Subcutaneous abdominal adipose tissue (tissue), 5 donors: ENCODE measurements around the gene PLA2G2E.

Source experiments
- H3K27ac ChIP-seq: one replicate; pipeline ENCODE4 v1.7.0; 2013; ENCODE audit warnings: low read depth, mild to moderate bottlenecking, inconsistent platforms, low read length, moderate library complexity
- H3K27me3 ChIP-seq, 5 donors: one replicate each; pipeline ENCODE4 v1.7.0; 2013; ENCODE audit warnings: low read length in 5 of 5, inconsistent platforms in 1 of 5; ENCODE audit not compliant: control insufficient read depth in 5 of 5, insufficient read depth in 4 of 5
- H3K36me3 ChIP-seq, 5 donors: one replicate each; pipeline ENCODE4 v1.7.0; 2013; ENCODE audit warnings: low read length in 5 of 5; ENCODE audit not compliant: control insufficient read depth in 5 of 5, insufficient read depth in 5 of 5
- H3K4me1 ChIP-seq, 5 donors: one replicate each; pipeline ENCODE4 v1.7.0; 2013; ENCODE audit warnings: low read length in 5 of 5, mild to moderate bottlenecking in 3 of 5, moderate library complexity in 1 of 5; ENCODE audit not compliant: control insufficient read depth in 5 of 5, insufficient read depth in 5 of 5
- H3K4me3 ChIP-seq, 5 donors: one replicate each; pipeline ENCODE4 v1.7.0; 2013; ENCODE audit warnings: low read length in 5 of 5, low read depth in 1 of 5
- H3K9ac ChIP-seq, 5 donors: one replicate each; pipeline ENCODE4 v1.7.0; 2013; ENCODE audit warnings: low read length in 5 of 5, mild to moderate bottlenecking in 4 of 5, moderate library complexity in 3 of 5
- H3K9me3 ChIP-seq, 5 donors: one replicate each; pipeline ENCODE4 v1.7.0; 2013; ENCODE audit warnings: low read length in 5 of 5; ENCODE audit not compliant: control insufficient read depth in 5 of 5
- donor health status: healthy.
- donor health status: healthy.
- donor health status: healthy.
- donor health status: healthy.
- donor health status: healthy.

Gene PLA2G2E

GRCh38 chr1:19923137-19923952 lies at the start of gene PLA2G2E:
Gene PLA2G2E (minus strand): TSS chr1:19923617. CDS start chr1:19923559, 58 bp downstream.
- Histone ChIP-seq H3K36me3 (no peaks in the 10 kb centered on the region), H3K27me3 (peaks cover 0 to 11% (median 6%) of the 10 kb centered on the region in 5 donors), H3K9ac (no peak within 1 kb of the TSS), H3K9me3 (no peaks in the 10 kb centered on the region), H3K4me3 (no peak within 1 kb of the TSS), H3K27ac (no peak within 1 kb of the TSS), H3K4me1 (no peaks in the 10 kb centered on the region)

- H3K9me3 ChIP-seq, result no peaks in the 10 kb centered on the region
- H3K27me3 ChIP-seq, result peaks cover 3 to 15% (median 6%) of the 10 kb centered on the region in 5 donors
- H3K9ac ChIP-seq, result no peak overlapping the region
- peaks cover 0 to 14% (median 5%) of the 10 kb centered on the region in 5 donors for H3K4me1 ChIP-seq
- no peaks in the 10 kb centered on the region for H3K36me3 ChIP-seq
- no peak overlapping the region for H3K27ac ChIP-seq
- H3K4me3 ChIP-seq, result no peak overlapping the region
Measured at GRCh38 chr1:19971664-19972063, 48.2 kb upstream of the PLA2G2E start.

- Histone ChIP-seq H3K27ac (no peak overlapping the region), H3K4me3 (no peak overlapping the region), H3K4me1 (peaks cover 0 to 9% (median 5%) of the 10 kb centered on the region in 5 donors), H3K27me3 (peaks cover 3 to 12% (median 6%) of the 10 kb centered on the region in 5 donors), H3K9me3 (no peaks in the 10 kb centered on the region), H3K36me3 (no peaks in the 10 kb centered on the region), H3K9ac (no peak overlapping the region)
Measured at GRCh38 chr1:19969898-19970660, 46.7 kb upstream of the PLA2G2E start.

- Histone ChIP-seq H3K9ac (no peak overlapping the region), H3K27ac (no peak overlapping the region)
Measured at GRCh38 chr1:19967808-19968207, 44.4 kb upstream of the PLA2G2E start.

GRCh38 chr1:19964542-19964941 lies 41.1 kb upstream of the PLA2G2E start:
- Histone ChIP-seq H3K4me1 (peaks cover 0 to 5% (median 5%) of the 10 kb centered on the region in 5 donors), H3K36me3 (no peaks in the 10 kb centered on the region), H3K27ac (no peak overlapping the region), H3K27me3 (peaks cover 0 to 15% (median 4%) of the 10 kb centered on the region in 5 donors), H3K9me3 (peaks cover 0 to 6% (median 0%) of the 10 kb centered on the region in 5 donors), H3K9ac (no peak overlapping the region), H3K4me3 (no peak overlapping the region)

More at GRCh38 chr1:19967808-19968207, 44.4 kb upstream of the PLA2G2E start:
- Histone ChIP-seq H3K4me3 (no peak overlapping the region), H3K27me3 (peaks cover 3 to 12% (median 6%) of the 10 kb centered on the region in 5 donors), H3K36me3 (no peaks in the 10 kb centered on the region), H3K9me3 (peaks cover 0 to 6% (median 0%) of the 10 kb centered on the region in 5 donors), H3K4me1 (peaks cover 0 to 9% (median 5%) of the 10 kb centered on the region in 5 donors)

GRCh38 chr1:19963636-19964035 lies 40.2 kb upstream of the PLA2G2E start:
- Histone ChIP-seq H3K9ac (no peak overlapping the region), H3K9me3 (peaks cover 0 to 6% (median 0%) of the 10 kb centered on the region in 5 donors), H3K27ac (no peak overlapping the region), H3K4me3 (no peak overlapping the region), H3K4me1 (peaks cover 0 to 5% (median 5%) of the 10 kb centered on the region in 5 donors), H3K36me3 (no peaks in the 10 kb centered on the region), H3K27me3 (peaks cover 0 to 15% (median 4%) of the 10 kb centered on the region in 5 donors)

GRCh38 chr1:19960591-19960990 lies 37.2 kb upstream of the PLA2G2E start:
- Histone ChIP-seq H3K4me1 (peaks cover 0 to 4% (median 0%) of the 10 kb centered on the region in 5 donors), H3K9ac (no peak overlapping the region), H3K27me3 (peaks cover 0 to 15% (median 4%) of the 10 kb centered on the region in 5 donors), H3K4me3 (no peak overlapping the region), H3K9me3 (peaks cover 0 to 6% (median 0%) of the 10 kb centered on the region in 5 donors), H3K36me3 (no peaks in the 10 kb centered on the region), H3K27ac (no peak overlapping the region)

GRCh38 chr1:19957779-19958178 lies 34.4 kb upstream of the PLA2G2E start:
- Histone ChIP-seq H3K4me1 (no peaks in the 10 kb centered on the region), H3K9ac (no peak overlapping the region), H3K27me3 (peaks cover 3 to 16% (median 7%) of the 10 kb centered on the region in 5 donors)

GRCh38 chr1:19955534-19956170 lies 32.2 kb upstream of the PLA2G2E start:
- H3K9me3 ChIP-seq, result peaks cover 0 to 4% (median 0%) of the 10 kb centered on the region in 5 donors

More at GRCh38 chr1:19957779-19958178, 34.4 kb upstream of the PLA2G2E start:
- no peak overlapping the region for H3K27ac ChIP-seq
- no peak overlapping the region for H3K4me3 ChIP-seq
- H3K9me3 ChIP-seq, result peaks cover 0 to 4% (median 0%) of the 10 kb centered on the region in 5 donors
- no peaks in the 10 kb centered on the region for H3K36me3 ChIP-seq

More at GRCh38 chr1:19955534-19956170, 32.2 kb upstream of the PLA2G2E start:
- no peaks in the 10 kb centered on the region for H3K4me1 ChIP-seq
- peaks cover 2 to 13% (median 3%) of the 10 kb centered on the region in 5 donors for H3K27me3 ChIP-seq
- no peak overlapping the region for H3K4me3 ChIP-seq
- H3K9ac ChIP-seq, result no peak overlapping the region
- H3K36me3 ChIP-seq, result no peaks in the 10 kb centered on the region
- H3K27ac ChIP-seq, result no peak overlapping the region
